BJ (cell line): ENCODE measurements around the gene IFIT1. TPM values are rescaled to one million over a fixed set of nuclear protein-coding genes. Genes with fewer than 3 reads are reported as not detected.
"Not testable (repeated sequence)": the region's sequence is repeated elsewhere in the genome, so short reads cannot be mapped to it uniquely, and the experiment has no call there.

Experiments
- CTCF ChIA-PET: fragments of 350-600 bp; formaldehyde crosslinking; extraction: SDS; loops from one replicate; lab custom pipeline; 2021; ENCODE audit warnings: antibody characterized with exemption, inconsistent platforms; lab: Yijun Ruan, JAX
- POLR2A ChIA-PET: fragments of 300-600 bp; sonication (Branson Sonifier 250); formaldehyde crosslinking; extraction: SDS; loops from one replicate; lab custom pipeline; 2021; ENCODE audit warnings: antibody characterized with exemption; lab: Charles Lee
- DNase-seq: peaks from one replicate; pipeline ENCODE4 v3.0.0-alpha.2; 2011; ENCODE audit warnings: low read depth
- H3K27me3 ChIP-seq: 2 replicates; pipeline ENCODE4 v1.6.0; 2011; ENCODE audit warnings: low read length; ENCODE audit not compliant: control insufficient read depth, insufficient read depth
- H3K36me3 ChIP-seq: 2 replicates; pipeline ENCODE4 v1.5.1; 2011; ENCODE audit warnings: low read length; ENCODE audit not compliant: control insufficient read depth, insufficient read depth
- H3K4me3 ChIP-seq: 2 replicates; pipeline ENCODE4 v1.5.1; 2011; ENCODE audit warnings: low read depth, mild to moderate bottlenecking, control low read depth, low read length
- polyA plus RNA-seq: library from polyadenylated mRNA; depleted of rRNA; stranded (reverse); fragments of >200 nt; gene quantifications from 2 replicates; pipeline ENCODE4 v1.2.3, GENCODE V29; 2011
- TF ChIP-seq, protein P1 (sequence below): IDR thresholded peaks from 2 replicates; pipeline ENCODE4 v1.5.1; 2011; ENCODE audit warnings: low read depth, mild to moderate bottlenecking, control low read depth, inconsistent platforms, low read length, moderate library complexity; ENCODE audit not compliant: insufficient read depth

The IFIT1 gene
- polyA plus RNA-seq, 1 experiment: 25.1 TPM

DNA sequence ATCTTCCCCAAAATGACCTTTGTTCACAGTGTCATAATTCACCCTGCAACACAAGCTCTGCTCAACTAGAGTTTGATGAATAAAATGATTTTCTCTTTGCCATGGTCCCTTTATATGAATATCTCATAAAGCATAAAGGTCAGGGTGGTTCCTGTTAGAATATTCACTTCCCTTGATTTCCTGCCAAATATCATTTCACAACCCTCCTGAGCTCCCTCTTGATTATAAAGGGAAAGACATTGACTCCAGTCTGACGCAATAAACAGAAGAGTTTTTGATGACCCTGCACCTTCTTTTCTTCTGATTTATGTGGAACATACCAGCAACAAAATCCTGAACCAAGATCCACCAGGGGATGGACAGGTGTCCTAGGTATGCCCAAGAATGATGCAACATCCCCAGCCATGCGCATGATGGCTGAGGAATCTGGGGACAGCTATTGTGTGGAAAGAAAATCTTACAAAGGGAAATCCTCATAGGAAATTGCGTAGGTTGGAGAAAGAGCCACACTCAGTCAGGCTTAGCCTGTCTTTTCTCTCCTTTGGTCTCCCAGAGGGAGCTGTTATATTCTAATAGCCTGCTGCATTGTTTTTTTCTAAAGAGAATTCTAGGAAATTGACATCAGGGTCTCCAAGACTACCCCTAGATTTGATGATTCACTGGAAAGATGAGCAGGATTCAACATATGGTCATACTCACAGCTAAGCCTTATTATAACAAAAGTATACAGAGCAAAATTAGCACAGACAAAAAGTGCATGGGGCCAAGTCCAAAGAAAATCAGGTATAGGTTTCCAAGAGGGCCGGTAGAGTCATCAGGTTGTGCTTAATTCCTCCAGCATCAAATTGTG is 45.8 kb upstream of the IFIT1 start:
- ChIA-PET POLR2A (interaction anchor here (1.2 kb wide), 1 partner anchor 19 kb away, joined by 3 read pairs; the partner anchor contains the start of gene IFIT3), CTCF (interaction anchor here (1.6 to 2.6 kb wide), 3 partner anchors 9 to 22 kb away, joined by 4 to 9 read pairs (median 5); no protein-coding TSS in a partner anchor)
- DNase-seq: no peak

DNA sequence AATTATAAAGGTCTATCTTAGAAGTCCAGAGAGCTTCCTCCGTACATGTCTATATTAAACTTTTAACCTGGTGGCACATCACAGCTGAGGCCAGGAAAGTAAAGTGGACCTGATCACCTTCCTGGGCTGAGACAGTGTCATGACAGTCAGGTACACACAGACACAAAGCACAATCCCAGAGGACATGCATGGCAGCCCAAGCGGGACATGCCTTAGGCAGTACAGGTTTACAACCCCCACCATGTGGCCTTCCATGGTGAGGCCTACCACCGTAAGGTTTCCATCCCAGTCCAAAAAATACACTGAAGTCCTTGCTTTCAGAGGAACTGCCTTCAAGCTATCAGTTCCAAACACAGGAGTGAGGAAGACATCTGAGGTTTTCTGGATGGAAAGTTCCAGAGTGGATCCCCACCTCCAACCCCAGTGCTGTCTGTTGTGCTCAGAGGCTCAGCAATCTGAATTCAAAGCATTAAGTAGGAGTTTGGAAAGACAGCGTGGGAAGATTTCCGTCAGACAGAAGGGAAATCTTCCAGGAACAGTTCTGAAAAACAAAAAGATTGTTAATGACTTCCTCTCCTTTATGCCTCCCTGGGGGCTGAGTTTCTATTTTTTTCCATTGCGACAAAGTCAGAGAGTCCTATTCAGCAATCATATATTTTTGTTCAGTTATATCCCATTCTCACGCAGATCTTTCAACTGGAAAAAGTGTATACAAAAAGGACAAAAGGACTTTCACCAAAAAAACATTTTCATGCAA is 44.5 kb upstream of the IFIT1 start:
- POLR2A ChIA-PET: no interaction called here
- no peak for DNase-seq

More for the DNA sequence above, 45.8 kb upstream of the IFIT1 start:
- TF ChIP-seq, protein P1, sequence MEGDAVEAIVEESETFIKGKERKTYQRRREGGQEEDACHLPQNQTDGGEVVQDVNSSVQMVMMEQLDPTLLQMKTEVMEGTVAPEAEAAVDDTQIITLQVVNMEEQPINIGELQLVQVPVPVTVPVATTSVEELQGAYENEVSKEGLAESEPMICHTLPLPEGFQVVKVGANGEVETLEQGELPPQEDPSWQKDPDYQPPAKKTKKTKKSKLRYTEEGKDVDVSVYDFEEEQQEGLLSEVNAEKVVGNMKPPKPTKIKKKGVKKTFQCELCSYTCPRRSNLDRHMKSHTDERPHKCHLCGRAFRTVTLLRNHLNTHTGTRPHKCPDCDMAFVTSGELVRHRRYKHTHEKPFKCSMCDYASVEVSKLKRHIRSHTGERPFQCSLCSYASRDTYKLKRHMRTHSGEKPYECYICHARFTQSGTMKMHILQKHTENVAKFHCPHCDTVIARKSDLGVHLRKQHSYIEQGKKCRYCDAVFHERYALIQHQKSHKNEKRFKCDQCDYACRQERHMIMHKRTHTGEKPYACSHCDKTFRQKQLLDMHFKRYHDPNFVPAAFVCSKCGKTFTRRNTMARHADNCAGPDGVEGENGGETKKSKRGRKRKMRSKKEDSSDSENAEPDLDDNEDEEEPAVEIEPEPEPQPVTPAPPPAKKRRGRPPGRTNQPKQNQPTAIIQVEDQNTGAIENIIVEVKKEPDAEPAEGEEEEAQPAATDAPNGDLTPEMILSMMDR: no peak
- Histone ChIP-seq H3K36me3 (no peaks in the 10 kb centered on the region), H3K4me3 (no peak overlapping the region), H3K27me3 (no peaks in the 10 kb centered on the region)

DNA sequence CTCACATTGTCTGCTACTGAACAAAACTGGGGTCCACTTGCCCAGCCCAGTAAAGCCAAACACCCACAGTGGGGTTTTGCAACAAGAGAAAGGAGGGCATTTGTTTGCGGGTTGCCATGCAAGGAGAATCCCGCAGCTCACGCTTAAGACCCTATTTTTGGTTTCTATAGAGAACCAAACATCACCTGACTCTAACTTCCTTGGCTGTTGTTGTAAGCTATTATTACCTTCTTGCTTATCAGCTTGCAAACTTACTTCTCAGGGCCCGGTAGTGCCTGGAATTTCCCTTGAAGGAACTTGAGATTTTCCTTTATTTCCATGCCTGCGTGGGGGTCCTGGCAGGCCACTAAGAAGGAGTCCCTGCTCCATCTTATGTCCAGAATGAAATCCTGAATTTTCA is 43.9 kb upstream of the IFIT1 start:
- Histone ChIP-seq H3K27me3 (no peaks in the 10 kb centered on the region), H3K36me3 (no peaks in the 10 kb centered on the region), H3K4me3 (no peak overlapping the region)
- TF ChIP-seq, protein P1: no peak
- POLR2A ChIA-PET: no interaction called here
- DNase-seq: no peak
- CTCF ChIA-PET: interaction anchor here (1.0 kb wide), 1 partner anchor 21 kb away, joined by 4 read pairs; no protein-coding TSS in a partner anchor

More for the DNA sequence above, 44.5 kb upstream of the IFIT1 start:
- TF ChIP-seq, protein P1: no peak
- no peaks in the 10 kb centered on the region for H3K36me3 ChIP-seq
- no peak overlapping the region for H3K4me3 ChIP-seq
- CTCF ChIA-PET: interaction anchor here (2.6 kb wide), 1 partner anchor 20 kb away, joined by 9 read pairs; no protein-coding TSS in a partner anchor
- no peaks in the 10 kb centered on the region for H3K27me3 ChIP-seq

DNA sequence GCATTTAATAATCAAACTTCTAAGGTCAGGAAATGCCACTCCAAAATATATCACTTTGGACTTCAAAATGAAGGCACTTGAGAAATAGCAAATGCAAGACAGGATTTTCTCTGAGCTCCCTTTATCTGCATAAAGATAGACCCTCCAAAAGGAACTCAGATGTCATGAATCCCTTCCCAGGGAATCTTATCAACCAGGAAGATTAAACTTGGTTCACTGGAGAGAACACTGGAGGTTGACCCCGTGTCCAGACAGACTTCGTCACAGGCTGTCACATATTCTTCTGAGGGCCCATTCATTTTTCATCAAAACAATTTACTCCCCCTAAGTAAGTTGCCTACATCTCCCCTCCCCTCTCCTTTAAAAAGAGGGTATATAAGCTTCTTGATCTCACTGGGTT is 43.4 kb upstream of the IFIT1 start:
- ChIA-PET POLR2A (no interaction called here), CTCF (interaction anchor here (1.0 kb wide), 1 partner anchor 20 kb away, joined by 4 read pairs; no protein-coding TSS in a partner anchor)
- Histone ChIP-seq H3K4me3 (no peak overlapping the region), H3K36me3 (no peaks in the 10 kb centered on the region), H3K27me3 (no peaks in the 10 kb centered on the region)
- TF ChIP-seq, protein P1: no peak
- DNase-seq: no peak

DNA sequence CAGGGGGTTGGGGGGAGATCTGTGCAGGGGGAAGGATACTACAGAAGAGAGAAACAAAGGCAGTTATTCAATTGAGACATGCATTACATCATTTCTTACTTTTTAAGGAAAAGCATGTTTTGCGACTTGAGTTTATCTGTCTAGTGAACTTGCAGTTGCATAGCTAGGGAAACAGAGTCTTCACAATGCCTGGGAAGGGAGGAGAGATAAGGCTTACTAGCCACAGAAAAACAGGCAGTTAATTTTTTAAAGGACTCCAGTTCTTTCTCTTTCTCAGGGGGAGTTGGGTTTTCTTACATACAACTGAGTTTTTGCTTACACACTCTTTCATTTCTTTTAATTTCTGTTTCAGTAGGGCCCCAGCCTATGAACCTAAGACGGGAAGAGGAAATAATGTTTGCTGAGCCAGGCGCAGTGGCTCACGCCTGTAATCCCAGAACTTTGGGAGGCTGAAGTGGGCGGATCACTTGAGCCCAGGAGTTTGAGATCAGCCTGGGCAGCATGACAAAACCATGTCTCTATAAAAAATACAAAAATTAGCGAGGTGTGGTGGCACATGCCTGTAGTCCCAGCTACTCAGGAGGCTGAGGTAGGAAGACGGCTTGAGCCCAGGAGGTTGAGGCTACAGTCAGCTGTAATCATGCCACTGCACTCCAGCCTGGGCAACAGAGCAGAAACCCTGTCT is 41.6 kb upstream of the IFIT1 start:
- CTCF ChIA-PET: interaction anchor here (1.2 to 2.4 kb wide), 2 partner anchors 19 to 68 kb away, joined by 3 to 11 read pairs; no protein-coding TSS in a partner anchor
- DNase-seq, H3K36me3 ChIP-seq, POLR2A ChIA-PET, H3K27me3 ChIP-seq, H3K4me3 ChIP-seq: not testable (repeated sequence)
